ENCODE measurements around the gene PRDM5. TPM values are rescaled to one million over a fixed set of nuclear protein-coding genes. Genes with fewer than 3 reads are reported as not detected.

The PRDM5 gene
- total RNA-seq, 1 donor from 2014 or later = 5.2 TPM

DNA sequence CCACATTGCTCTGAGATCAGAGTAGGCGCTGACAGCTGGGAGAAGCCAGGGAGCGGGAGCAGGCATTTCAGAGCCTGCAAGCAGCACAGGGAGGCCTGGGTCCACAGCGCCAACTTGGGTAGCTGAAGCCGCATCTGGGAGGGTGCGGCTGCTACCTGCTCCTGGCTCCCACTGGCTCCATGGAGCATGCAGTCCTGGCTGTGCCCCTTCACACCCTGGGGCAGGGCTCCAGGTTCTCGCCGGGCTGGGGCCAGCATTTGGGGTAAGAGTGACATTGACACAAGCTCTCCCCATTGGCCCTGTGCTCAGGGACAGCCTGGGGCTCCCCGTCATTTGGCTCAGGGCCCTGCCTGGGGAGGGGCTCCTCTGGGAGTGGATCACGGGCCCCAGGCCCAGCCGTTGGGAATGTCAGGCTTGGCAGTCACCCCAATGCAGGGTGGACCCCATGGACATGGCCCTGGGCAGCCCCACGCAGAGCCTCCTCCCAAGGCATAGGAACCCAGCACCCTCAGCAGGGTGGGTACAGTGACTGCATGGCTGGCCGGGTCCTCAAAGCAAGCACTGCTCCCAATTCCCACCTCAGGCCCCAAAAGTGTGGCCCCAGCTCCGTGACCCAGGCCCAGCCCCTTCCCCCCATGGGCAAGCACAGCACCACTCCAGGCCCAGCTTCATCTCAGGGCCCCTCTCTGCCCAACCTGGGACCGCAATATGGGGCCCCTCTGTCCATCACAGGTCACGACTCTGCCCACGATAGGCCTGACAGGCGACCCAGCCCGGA, 82.4 kb downstream of the PRDM5 start:
- TF ChIP-seq, protein P1, sequence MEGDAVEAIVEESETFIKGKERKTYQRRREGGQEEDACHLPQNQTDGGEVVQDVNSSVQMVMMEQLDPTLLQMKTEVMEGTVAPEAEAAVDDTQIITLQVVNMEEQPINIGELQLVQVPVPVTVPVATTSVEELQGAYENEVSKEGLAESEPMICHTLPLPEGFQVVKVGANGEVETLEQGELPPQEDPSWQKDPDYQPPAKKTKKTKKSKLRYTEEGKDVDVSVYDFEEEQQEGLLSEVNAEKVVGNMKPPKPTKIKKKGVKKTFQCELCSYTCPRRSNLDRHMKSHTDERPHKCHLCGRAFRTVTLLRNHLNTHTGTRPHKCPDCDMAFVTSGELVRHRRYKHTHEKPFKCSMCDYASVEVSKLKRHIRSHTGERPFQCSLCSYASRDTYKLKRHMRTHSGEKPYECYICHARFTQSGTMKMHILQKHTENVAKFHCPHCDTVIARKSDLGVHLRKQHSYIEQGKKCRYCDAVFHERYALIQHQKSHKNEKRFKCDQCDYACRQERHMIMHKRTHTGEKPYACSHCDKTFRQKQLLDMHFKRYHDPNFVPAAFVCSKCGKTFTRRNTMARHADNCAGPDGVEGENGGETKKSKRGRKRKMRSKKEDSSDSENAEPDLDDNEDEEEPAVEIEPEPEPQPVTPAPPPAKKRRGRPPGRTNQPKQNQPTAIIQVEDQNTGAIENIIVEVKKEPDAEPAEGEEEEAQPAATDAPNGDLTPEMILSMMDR (conservative IDR thresholded peaks at IDR 0.05; ENCODE audit: low read depth, low read length) = no peak
- no peak for DNase-seq (ENCODE audit: low read depth)
- no peak overlapping the region for H3K4me3 ChIP-seq (ENCODE audit: low read depth, low read length)

DNA sequence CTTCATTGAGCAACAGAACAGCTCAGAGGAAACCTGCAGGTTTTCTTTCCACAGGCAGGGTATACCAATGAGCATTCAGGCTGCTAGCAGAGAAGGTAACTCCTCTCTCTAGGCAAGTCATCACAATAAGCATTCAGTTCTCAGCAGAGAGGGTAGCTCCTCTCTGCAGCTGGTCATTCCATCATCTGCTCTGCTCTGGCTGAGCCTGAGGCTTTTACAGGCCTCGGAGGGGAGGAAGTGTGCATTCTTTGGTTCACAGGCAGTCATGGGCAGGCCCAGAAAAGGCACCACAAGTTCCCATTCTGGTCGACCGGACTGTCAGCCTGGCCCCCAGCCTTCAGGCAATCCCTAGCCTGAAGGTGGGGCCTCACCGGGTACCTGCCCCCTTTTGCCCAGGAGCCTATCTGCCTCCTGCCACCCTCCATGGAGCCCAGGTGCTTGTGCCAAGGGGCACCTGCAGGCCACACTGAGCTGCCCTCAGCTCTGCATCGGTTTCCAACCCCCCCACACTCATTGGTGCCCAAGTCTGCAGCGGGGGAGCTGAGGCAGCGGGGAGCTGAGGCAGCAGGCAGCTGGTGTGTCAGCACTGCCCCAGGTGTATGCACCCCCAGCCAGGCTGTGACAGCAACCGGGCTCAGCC, 83.1 kb downstream of the PRDM5 start:
- no peak for DNase-seq (ENCODE audit: low read depth)
- TF ChIP-seq, protein P1 (conservative IDR thresholded peaks at IDR 0.05; ENCODE audit: low read depth, low read length) = no peak
- no peak overlapping the region for H3K4me3 ChIP-seq (ENCODE audit: low read depth, low read length)

DNA sequence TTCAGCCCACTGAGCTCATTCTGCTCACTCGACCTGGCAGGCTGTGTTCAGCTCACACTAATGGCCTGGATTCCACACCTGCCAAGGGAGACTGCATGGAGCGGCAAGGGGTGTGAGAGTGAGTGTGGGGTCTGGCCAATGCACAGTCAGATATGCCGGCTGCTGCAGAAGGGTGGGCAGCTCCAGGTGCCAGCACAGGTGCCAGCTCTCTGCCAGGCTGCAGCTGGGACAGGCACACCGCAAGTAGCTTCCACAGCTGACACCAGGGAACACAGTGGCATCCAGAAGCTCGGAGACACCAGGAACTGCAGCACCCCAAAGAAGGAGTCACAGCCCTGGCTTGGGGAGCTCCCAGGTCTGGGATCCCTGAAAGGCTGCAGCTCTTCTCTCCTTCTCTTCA, 83.7 kb downstream of the PRDM5 start:
- TF ChIP-seq, protein P1 (conservative IDR thresholded peaks at IDR 0.05; ENCODE audit: low read depth, low read length) = no peak

DNA sequence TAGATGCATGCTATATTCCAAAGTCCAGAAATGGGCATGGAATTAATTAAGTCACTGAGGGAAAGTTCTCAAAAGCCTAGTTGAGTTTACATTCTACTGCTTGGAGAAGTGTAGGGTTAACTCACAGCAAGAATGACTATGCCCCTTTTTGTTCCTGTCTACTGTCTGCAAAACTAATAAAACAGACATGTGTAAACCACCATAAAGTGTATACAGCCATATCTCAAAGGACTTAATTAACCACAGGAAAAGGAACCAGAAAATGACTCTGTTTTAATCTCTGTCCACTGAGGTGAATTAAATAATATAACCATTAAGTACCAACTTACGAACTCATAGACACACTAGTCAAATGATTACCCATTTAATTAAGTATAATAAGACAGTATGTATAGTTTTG, 84.9 kb downstream of the PRDM5 start:
- TF ChIP-seq, protein P1 (conservative IDR thresholded peaks at IDR 0.05; ENCODE audit: low read depth, low read length) = no peak
- no peak for DNase-seq (ENCODE audit: low read depth)
- no peak overlapping the region for H3K4me3 ChIP-seq (ENCODE audit: low read depth, low read length)

More for the DNA sequence above, 83.7 kb downstream of the PRDM5 start:
- no peak for DNase-seq (ENCODE audit: low read depth)
- no peak overlapping the region for H3K4me3 ChIP-seq (ENCODE audit: low read depth, low read length)

DNA sequence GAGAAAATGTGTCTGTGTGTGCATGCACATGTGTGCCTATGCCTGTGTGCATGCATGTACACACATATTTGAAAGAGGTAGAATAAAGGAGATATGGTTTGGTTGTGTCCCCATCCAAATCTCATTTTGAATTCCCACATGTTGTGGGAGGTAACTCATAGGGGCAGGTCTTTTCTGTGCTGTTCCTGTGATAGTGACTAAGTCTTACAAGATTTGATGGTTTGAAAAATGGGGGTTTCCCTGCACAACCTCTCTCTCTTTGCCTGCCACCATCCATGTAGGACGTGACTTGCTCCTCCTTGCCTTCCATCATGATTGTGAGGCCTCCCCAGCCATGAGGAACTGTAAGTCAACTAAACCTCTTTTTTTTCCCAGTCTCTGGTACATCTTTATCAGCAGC, 87.2 kb downstream of the PRDM5 start:
- TF ChIP-seq, protein P1 (conservative IDR thresholded peaks at IDR 0.05; ENCODE audit: low read depth, low read length) = no peak
- DNase-seq (ENCODE audit: low read depth) = no peak
- H3K4me3 ChIP-seq (ENCODE audit: low read depth, low read length) = no peak overlapping the region

DNA sequence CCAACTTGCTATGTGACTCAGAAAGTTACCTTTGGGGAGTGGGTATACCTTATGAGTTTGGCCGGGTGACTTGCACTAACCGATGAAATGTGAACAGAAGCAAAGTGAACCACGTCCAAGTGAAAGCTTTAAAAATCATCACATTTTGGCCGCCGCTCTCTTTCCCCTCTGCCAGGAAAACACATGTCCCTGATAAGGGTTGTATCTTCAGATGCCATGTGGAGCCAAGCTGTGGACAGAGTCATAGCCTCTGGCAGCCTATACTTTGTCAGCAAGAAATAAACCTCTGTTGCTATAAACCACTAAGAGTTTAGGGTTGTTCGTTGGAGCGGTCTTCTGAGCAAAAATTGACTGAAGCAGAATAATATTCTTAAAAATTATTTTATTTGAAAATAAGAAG, 92.3 kb downstream of the PRDM5 start:
- no peak overlapping the region for H3K4me3 ChIP-seq (ENCODE audit: low read depth, low read length)
- DNase-seq (ENCODE audit: low read depth) = no peak
- TF ChIP-seq, protein P1 (conservative IDR thresholded peaks at IDR 0.05; ENCODE audit: low read depth, low read length) = no peak
